ENCODE data around the gene CLASP1. TPM values are rescaled to one million over a fixed set of nuclear protein-coding genes. Genes with fewer than 3 reads are reported as not detected.
A peak's percentile ranks its signal among the peaks of the same experiment; 100 is the strongest.

CLASP1 gene
- total RNA-seq = 10 to 100 TPM; 43.0 to 53.9 (median 51.3) TPM

DNA sequence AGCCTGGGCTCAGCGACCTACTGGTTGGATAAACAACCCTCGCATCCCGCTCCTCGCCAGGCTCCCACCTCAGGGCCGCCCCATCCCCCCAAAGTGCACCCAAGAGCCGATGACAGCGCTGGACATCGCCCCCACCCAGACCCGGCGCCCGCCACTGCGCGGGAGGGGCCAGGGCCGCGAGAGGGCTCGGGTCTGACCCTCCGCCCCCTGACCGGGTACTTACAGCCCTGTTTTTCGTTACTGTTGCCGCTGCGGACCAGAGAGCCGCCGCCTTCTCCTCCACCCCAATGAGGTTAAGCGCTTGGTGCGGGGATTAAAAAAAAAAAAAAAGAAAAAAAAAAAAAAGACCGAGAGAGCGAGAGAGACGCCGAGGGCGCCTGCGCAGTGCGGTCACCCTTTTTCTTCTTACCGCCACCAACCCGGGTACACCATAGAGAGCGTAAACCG lies at the start of gene CLASP1:
TSS of gene CLASP1 (minus strand) at position 314 of the 447 bp plus-strand sequence. CDS start 43,567 bp downstream, outside the sequence.
- peaks cover 0 to 34% (median 25%) of the 10 kb centered on the region in 4 donors for H3K4me1 ChIP-seq
- in situ Hi-C loops (cut with MboI; ENCODE audit: low pct_ligation_motif_present in 1 of 4, low pct_unique_long_range_greater_than_20kb in 1 of 4, low sequenced_read_pairs in 3 of 4) (no loop called here), intact Hi-C loops (cut with DNase I; ENCODE audit: low total_unique reads) (no loop called here)
- TF ChIP-seq, protein P1, sequence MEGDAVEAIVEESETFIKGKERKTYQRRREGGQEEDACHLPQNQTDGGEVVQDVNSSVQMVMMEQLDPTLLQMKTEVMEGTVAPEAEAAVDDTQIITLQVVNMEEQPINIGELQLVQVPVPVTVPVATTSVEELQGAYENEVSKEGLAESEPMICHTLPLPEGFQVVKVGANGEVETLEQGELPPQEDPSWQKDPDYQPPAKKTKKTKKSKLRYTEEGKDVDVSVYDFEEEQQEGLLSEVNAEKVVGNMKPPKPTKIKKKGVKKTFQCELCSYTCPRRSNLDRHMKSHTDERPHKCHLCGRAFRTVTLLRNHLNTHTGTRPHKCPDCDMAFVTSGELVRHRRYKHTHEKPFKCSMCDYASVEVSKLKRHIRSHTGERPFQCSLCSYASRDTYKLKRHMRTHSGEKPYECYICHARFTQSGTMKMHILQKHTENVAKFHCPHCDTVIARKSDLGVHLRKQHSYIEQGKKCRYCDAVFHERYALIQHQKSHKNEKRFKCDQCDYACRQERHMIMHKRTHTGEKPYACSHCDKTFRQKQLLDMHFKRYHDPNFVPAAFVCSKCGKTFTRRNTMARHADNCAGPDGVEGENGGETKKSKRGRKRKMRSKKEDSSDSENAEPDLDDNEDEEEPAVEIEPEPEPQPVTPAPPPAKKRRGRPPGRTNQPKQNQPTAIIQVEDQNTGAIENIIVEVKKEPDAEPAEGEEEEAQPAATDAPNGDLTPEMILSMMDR (IDR thresholded peaks at IDR 0.05) = no peak
- TF ChIP-seq POLR2A (IDR thresholded peaks at IDR 0.05) (no peak), EP300 (IDR thresholded peaks at IDR 0.05; ENCODE audit: low read depth) (no peak), POLR2AphosphoS5 (IDR thresholded peaks at IDR 0.05) (no peak)
- H3K4me3 ChIP-seq = peak within 1 kb of the TSS; percentile 79 to 96 (median 88)
- no peaks in the 10 kb centered on the region for H3K9me3 ChIP-seq
- DNase-seq = no peak
- H3K27me3 ChIP-seq = no peaks in the 10 kb centered on the region
- WGBS, 2 donors (ENCODE audit: low coverage in 1 of 2) = 0% methylated on average over 17 to 35 of the region's 36 CpGs
- H3K36me3 ChIP-seq = no peaks in the 10 kb centered on the region
- H3K27ac ChIP-seq = peak within 1 kb of the TSS; percentile 95 to 99 (median 98)

DNA sequence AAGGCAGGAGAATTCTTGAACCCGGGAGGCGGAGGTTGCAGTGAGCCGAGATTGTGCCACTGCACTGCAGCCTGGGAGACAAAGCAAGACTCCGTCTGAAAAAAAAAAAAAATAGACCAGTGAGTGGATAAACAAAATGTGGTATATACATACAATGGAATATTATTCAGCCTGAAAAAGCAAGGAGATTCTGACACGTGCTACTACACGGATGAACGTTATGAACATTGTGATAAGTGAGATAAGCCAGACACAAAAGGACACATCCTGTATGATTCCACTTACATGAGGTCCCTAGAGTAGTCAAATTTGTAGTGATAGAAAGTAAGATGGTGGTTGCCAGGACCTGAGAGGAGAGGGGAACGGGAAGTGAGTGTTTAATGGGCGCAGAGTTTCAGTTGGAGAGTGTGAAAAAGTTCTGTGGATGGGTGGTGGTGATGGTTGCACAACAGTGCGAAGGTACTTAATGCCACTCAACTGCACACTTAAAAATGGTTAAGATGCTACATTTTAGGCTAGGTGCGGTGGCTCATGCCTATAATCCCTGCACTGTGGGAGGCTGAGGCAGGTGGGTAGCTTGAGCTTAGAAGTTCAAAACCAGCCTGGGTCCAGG lies 49.2 kb upstream of the CLASP1 start:
- no peaks in the 10 kb centered on the region for H3K36me3 ChIP-seq

DNA sequence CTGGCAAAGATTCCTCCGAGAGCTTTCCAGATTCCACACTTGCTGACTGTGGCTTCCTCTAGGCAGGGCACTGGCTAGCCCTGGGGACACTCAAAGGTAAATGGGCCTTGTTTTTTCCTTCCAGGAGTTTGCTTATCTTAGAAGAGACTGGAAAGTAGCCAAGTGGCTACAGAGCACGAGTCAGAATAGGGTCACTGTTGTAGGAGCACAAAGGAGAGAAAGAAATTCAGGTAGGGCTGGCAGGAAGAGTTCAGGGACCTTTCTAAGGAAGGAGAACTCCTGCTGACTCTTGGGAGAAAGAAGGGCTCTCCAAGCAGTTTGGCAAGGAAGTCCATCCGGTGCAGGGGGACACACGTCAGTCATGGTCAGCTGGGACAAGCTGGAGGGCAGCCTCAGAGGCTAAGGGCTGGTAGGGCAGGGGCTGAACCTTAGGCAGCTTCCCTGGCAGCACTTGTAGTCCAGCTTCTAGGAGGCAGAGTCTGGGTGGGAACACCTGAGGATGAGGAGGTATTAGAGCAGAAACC lies 47.9 kb upstream of the CLASP1 start:
- DNase-seq = no peak
- no peaks in the 10 kb centered on the region for H3K9me3 ChIP-seq
- intact Hi-C loops (cut with DNase I; ENCODE audit: low total_unique reads) (no loop called here), in situ Hi-C loops (cut with MboI; ENCODE audit: low pct_ligation_motif_present in 1 of 4, low pct_unique_long_range_greater_than_20kb in 1 of 4, low sequenced_read_pairs in 3 of 4) (no loop called here)
- no peak overlapping the region for H3K27ac ChIP-seq
- 31 to 43% methylated on average over 3 to 4 of the region's 4 CpGs for WGBS, 2 donors (ENCODE audit: low coverage in 1 of 2)
- H3K36me3 ChIP-seq = no peaks in the 10 kb centered on the region
- H3K4me3 ChIP-seq = no peak overlapping the region
- TF ChIP-seq, protein P1 (IDR thresholded peaks at IDR 0.05) = no peak
- no peak for TF ChIP-seq POLR2AphosphoS5 (IDR thresholded peaks at IDR 0.05)
- TF ChIP-seq EP300 (IDR thresholded peaks at IDR 0.05; ENCODE audit: low read depth) = no peak
- no peaks in the 10 kb centered on the region for H3K27me3 ChIP-seq
- H3K4me1 ChIP-seq = peaks cover 0 to 5% (median 0%) of the 10 kb centered on the region in 4 donors

More for the DNA sequence above, 49.2 kb upstream of the CLASP1 start:
- intact Hi-C loops (cut with DNase I; ENCODE audit: low total_unique reads) = no loop called here
- TF ChIP-seq POLR2AphosphoS5 (IDR thresholded peaks at IDR 0.05) = no peak
- TF ChIP-seq, protein P1 (IDR thresholded peaks at IDR 0.05) = no peak
- TF ChIP-seq EP300 (IDR thresholded peaks at IDR 0.05; ENCODE audit: low read depth) = no peak
- TF ChIP-seq POLR2A (IDR thresholded peaks at IDR 0.05) = no peak
- peaks cover 0 to 5% (median 0%) of the 10 kb centered on the region in 4 donors for H3K4me1 ChIP-seq
- no peaks in the 10 kb centered on the region for H3K27me3 ChIP-seq
- 84 to 90% methylated on average over 5 to 11 of the region's 11 CpGs for WGBS, 2 donors (ENCODE audit: low coverage in 1 of 2)
- no peak overlapping the region for H3K4me3 ChIP-seq
- in situ Hi-C loops (cut with MboI; ENCODE audit: low pct_ligation_motif_present in 1 of 4, low pct_unique_long_range_greater_than_20kb in 1 of 4, low sequenced_read_pairs in 3 of 4) = no loop called here
- no peaks in the 10 kb centered on the region for H3K9me3 ChIP-seq
- no peak for DNase-seq
- no peak overlapping the region for H3K27ac ChIP-seq

DNA sequence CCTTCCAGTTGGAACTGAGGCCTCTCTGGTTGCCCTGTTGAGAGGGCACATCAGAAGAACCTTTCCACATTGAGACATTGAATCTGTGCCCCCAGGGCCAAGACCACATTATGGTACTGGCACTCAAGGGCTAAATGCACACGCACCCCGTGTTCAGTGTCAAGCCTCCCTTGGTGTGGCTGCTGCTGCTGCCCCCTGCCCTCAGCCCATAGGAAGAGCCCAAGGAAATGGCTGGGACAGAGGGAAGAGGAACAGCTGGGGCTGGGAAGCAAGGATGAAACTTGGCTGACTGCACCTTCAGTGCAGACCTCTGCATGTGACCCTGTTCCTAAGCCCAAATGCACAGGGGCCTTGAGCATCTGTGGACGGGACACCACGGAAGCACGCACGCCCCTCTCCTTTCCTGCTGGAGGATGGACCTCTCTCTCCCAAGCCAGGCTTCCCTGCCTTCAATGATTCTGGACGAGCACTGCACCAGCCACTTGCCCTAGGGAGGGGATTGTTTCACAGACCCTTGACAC lies 47.2 kb upstream of the CLASP1 start:
- Histone ChIP-seq H3K4me3 (no peak overlapping the region), H3K27me3 (no peaks in the 10 kb centered on the region), H3K27ac (no peak overlapping the region), H3K36me3 (no peaks in the 10 kb centered on the region), H3K4me1 (peaks cover 0 to 5% (median 0%) of the 10 kb centered on the region in 4 donors), H3K9me3 (no peaks in the 10 kb centered on the region)
- WGBS, 2 donors (ENCODE audit: low coverage in 1 of 2) = 90% methylated on average over 7 of the region's 7 CpGs; no CpG with 5 or more reads in 1 of the 2 donors
- in situ Hi-C loops (cut with MboI; ENCODE audit: low pct_ligation_motif_present in 1 of 4, low pct_unique_long_range_greater_than_20kb in 1 of 4, low sequenced_read_pairs in 3 of 4) (no loop called here), intact Hi-C loops (cut with DNase I; ENCODE audit: low total_unique reads) (no loop called here)
- TF ChIP-seq POLR2AphosphoS5 (IDR thresholded peaks at IDR 0.05) = no peak
- no peak for TF ChIP-seq POLR2A (IDR thresholded peaks at IDR 0.05)
- TF ChIP-seq EP300 (IDR thresholded peaks at IDR 0.05; ENCODE audit: low read depth) = no peak
- TF ChIP-seq, protein P1 (IDR thresholded peaks at IDR 0.05) = no peak
- DNase-seq = no peak
